Suprapubic skin (tissue), 3 donors: ENCODE data around the gene PCK2.

ENCODE experiments used
- CTCF ChIP-seq, 2 donors: fragments of 200-600 bp in 1 of 2; fragments of 450-650 bp in 1 of 2; sonication (generic) in 1 of 2; IDR thresholded peaks; one replicate each; pipeline ENCODE4 v1.5.1; 2016 to 2019; ENCODE audit warnings: antibody characterized with exemption in 2 of 2, mild to moderate bottlenecking in 1 of 2, moderate library complexity in 1 of 2
- EP300 ChIP-seq: sonication (generic); formaldehyde crosslinking; IDR thresholded peaks from one replicate; pipeline ENCODE4 v1.6.1; 2017; ENCODE audit warnings: antibody characterized with exemption

GRCh38 chr14:24150061-24150460, 56.0 kb downstream of the PCK2 start:
- TF ChIP-seq CTCF (IDR thresholded peaks at IDR 0.05) (no peak), EP300 (no peak)
